Neural cell (in vitro differentiated cells): ENCODE results near the gene ASIC3. TPM values are rescaled to one million over a fixed set of nuclear protein-coding genes. Genes with fewer than 3 reads are reported as not detected.

Experiments used
- H2AFZ ChIP-seq: fragments of 200-600, 300-800 bp; sonication (generic), shearing (Covaris generic); 2 replicates; pipeline ENCODE4 v1.6.0; 2014; ENCODE audit warnings: low read depth, mild to moderate bottlenecking, antibody characterized with exemption, low read length, moderate library complexity
- H3F3A ChIP-seq: fragments of 200-600 bp; shearing (Covaris generic); 2 replicates; pipeline ENCODE4 v1.6.1; 2016; ENCODE audit warnings: mild to moderate bottlenecking, moderate library complexity, mixed read lengths, antibody characterized with exemption, low read length; ENCODE audit not compliant: insufficient read depth, poor library complexity, severe bottlenecking
- H3K27ac ChIP-seq: fragments of 200-600, 300-800 bp; sonication (generic), shearing (Covaris generic); 2 replicates; pipeline ENCODE4 v1.5.1; 2014; ENCODE audit warnings: mild to moderate bottlenecking, low read length, moderate library complexity
- H3K27me3 ChIP-seq: fragments of 300-800, 200-600 bp; sonication (generic), shearing (Covaris generic); 2 replicates; pipeline ENCODE4 v1.6.0; 2014; ENCODE audit warnings: mild to moderate bottlenecking, low read depth, low read length, moderate library complexity; ENCODE audit not compliant: insufficient read depth
- H3K36me3 ChIP-seq: fragments of 300-800, 200-600 bp; sonication (generic), shearing (Covaris generic); 2 replicates; pipeline ENCODE4 v1.5.1; 2014; ENCODE audit warnings: mild to moderate bottlenecking, antibody characterized with exemption, low read length, moderate library complexity; ENCODE audit not compliant: insufficient read depth
- H3K4me2 ChIP-seq: fragments of 300-800, 200-600 bp; sonication (generic), shearing (Covaris generic); 2 replicates; pipeline ENCODE4 v1.6.0; 2014; ENCODE audit warnings: mild to moderate bottlenecking, low read length
- H3K4me3 ChIP-seq: fragments of 300-800, 200-600 bp; sonication (generic), shearing (Covaris generic); 2 replicates; pipeline ENCODE4 v1.5.1; 2014; ENCODE audit warnings: mild to moderate bottlenecking, low read length, moderate library complexity
- H3K79me2 ChIP-seq: fragments of 200-600 bp; shearing (Covaris generic); replicated peaks from 2 replicates; pipeline ENCODE4 v1.6.0; 2014; ENCODE audit warnings: mild to moderate bottlenecking, low read length, moderate library complexity; ENCODE audit not compliant: insufficient read depth
- H3K9ac ChIP-seq: fragments of 300-800, 200-600 bp; sonication (generic), shearing (Covaris generic); 2 replicates; pipeline ENCODE4 v1.6.1; 2016; ENCODE audit warnings: mild to moderate bottlenecking, low read length, mixed read lengths
- H3K9me2 ChIP-seq: fragments of 200-600 bp; shearing (Covaris generic); 2 replicates; pipeline ENCODE4 v1.6.1; 2016; ENCODE audit warnings: mild to moderate bottlenecking, low read length, mixed read lengths; ENCODE audit not compliant: insufficient read depth
- H3K9me3 ChIP-seq: fragments of 200-600, 300-800 bp; sonication (generic), shearing (Covaris generic); 2 replicates; pipeline ENCODE4 v1.6.1; 2016; ENCODE audit warnings: mild to moderate bottlenecking, mixed run types, low read length, moderate library complexity, mixed read lengths
- H4K20me1 ChIP-seq: fragments of 200-600 bp; shearing (Covaris generic); 2 replicates; pipeline ENCODE4 v1.6.1; 2016; ENCODE audit warnings: mild to moderate bottlenecking, mixed run types; ENCODE audit not compliant: insufficient read depth
- EP300 ChIP-seq: fragments of 450-650 bp; conservative IDR thresholded peaks from 2 replicates; pipeline ENCODE4 v1.6.1; 2014; ENCODE audit warnings: antibody characterized with exemption, mild to moderate bottlenecking, moderate library complexity; ENCODE audit not compliant: poor library complexity, severe bottlenecking
- EZH2 ChIP-seq: fragments of 200-600, 300-800 bp; shearing (Covaris generic), sonication (generic); IDR thresholded peaks from 2 replicates; pipeline ENCODE4 v1.6.1; 2014; ENCODE audit warnings: antibody characterized with exemption, low read length, borderline replicate concordance, mild to moderate bottlenecking; ENCODE audit not compliant: insufficient read depth, poor library complexity, severe bottlenecking
- MXI1 ChIP-seq: fragments of 450-650 bp; conservative IDR thresholded peaks from 2 replicates; pipeline ENCODE4 v1.6.1; 2014; ENCODE audit warnings: antibody characterized with exemption, mild to moderate bottlenecking; ENCODE audit not compliant: poor library complexity, severe bottlenecking
- POLR2AphosphoS5 ChIP-seq: IDR thresholded peaks from 2 replicates; pipeline ENCODE4 v1.6.1; 2012
- RAD21 ChIP-seq: fragments of 450-650 bp; conservative IDR thresholded peaks from 2 replicates; pipeline ENCODE4 v1.6.1; 2014; ENCODE audit warnings: antibody characterized with exemption, mild to moderate bottlenecking, moderate library complexity
- SMC3 ChIP-seq: fragments of 450-650 bp; conservative IDR thresholded peaks from 2 replicates; pipeline ENCODE4 v1.6.1; 2014; ENCODE audit warnings: antibody characterized with exemption, mild to moderate bottlenecking, moderate library complexity; ENCODE audit not compliant: poor library complexity
- TAF1 ChIP-seq: IDR thresholded peaks from 2 replicates; pipeline ENCODE4 v1.6.1; 2012; ENCODE audit warnings: low read depth
- polyA plus RNA-seq: library from polyadenylated mRNA; depleted of rRNA; stranded (reverse); fragments of >200 nt; gene quantifications from 2 replicates; pipeline ENCODE4 v1.2.3, GENCODE V29; 2014
- TF ChIP-seq, protein P1 (sequence below): IDR thresholded peaks from 2 replicates; pipeline ENCODE4 v1.6.1; 2012; ENCODE audit warnings: borderline replicate concordance
- TF ChIP-seq, protein P2 (sequence below): fragments of 450-650 bp; IDR thresholded peaks from 2 replicates; pipeline ENCODE4 v1.5.1; 2014; ENCODE audit warnings: antibody characterized with exemption, mild to moderate bottlenecking, moderate library complexity; ENCODE audit not compliant: poor library complexity, severe bottlenecking

The ASIC3 gene
- polyA plus RNA-seq, 1 donor from 2014 or later = 3.3 TPM

DNA sequence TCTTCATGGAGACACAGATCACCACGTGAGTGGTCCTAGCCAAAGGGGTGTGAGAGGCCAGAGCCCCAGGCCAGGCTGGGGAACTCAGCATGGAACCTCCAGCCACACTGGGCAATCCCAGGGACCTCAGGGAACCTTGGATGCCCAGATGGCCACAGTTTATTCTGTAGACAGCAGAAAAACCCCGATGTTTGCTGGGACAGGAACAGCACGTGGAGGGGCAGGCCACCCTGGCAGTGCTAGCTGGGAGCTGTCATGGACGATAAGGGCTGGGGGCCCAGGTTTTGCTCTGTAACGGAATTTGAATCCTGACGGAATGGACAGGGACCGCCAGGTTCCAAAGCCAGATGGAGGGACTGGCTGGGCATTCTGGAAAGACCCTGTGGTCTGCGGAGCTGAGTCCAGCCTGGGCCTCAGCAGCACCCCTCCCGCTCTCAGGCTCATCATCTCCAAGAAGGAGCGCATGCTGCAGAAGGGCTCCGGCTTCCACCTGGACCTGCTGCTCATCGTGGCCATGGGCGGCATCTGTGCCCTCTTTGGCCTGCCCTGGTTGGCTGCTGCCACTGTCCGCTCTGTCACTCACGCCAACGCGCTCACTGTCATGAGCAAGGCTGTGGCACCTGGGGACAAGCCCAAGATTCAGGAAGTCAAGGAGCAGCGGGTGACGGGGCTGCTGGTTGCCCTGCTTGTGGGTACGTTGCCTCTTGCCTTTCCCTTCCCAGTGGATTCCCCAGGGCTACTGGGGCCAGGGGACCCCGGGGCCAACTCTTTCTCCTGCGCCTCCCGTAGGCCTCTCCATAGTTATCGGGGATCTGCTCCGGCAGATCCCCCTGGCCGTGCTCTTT lies 26.7 kb downstream of the ASIC3 start:
- H3K27ac ChIP-seq = no peak overlapping the region
- TF ChIP-seq POLR2AphosphoS5 (no peak), RAD21 (no peak), EP300 (no peak), EZH2 (no peak)
- TF ChIP-seq, protein P1, sequence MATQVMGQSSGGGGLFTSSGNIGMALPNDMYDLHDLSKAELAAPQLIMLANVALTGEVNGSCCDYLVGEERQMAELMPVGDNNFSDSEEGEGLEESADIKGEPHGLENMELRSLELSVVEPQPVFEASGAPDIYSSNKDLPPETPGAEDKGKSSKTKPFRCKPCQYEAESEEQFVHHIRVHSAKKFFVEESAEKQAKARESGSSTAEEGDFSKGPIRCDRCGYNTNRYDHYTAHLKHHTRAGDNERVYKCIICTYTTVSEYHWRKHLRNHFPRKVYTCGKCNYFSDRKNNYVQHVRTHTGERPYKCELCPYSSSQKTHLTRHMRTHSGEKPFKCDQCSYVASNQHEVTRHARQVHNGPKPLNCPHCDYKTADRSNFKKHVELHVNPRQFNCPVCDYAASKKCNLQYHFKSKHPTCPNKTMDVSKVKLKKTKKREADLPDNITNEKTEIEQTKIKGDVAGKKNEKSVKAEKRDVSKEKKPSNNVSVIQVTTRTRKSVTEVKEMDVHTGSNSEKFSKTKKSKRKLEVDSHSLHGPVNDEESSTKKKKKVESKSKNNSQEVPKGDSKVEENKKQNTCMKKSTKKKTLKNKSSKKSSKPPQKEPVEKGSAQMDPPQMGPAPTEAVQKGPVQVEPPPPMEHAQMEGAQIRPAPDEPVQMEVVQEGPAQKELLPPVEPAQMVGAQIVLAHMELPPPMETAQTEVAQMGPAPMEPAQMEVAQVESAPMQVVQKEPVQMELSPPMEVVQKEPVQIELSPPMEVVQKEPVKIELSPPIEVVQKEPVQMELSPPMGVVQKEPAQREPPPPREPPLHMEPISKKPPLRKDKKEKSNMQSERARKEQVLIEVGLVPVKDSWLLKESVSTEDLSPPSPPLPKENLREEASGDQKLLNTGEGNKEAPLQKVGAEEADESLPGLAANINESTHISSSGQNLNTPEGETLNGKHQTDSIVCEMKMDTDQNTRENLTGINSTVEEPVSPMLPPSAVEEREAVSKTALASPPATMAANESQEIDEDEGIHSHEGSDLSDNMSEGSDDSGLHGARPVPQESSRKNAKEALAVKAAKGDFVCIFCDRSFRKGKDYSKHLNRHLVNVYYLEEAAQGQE = no peak
- TF ChIP-seq, protein P2, sequence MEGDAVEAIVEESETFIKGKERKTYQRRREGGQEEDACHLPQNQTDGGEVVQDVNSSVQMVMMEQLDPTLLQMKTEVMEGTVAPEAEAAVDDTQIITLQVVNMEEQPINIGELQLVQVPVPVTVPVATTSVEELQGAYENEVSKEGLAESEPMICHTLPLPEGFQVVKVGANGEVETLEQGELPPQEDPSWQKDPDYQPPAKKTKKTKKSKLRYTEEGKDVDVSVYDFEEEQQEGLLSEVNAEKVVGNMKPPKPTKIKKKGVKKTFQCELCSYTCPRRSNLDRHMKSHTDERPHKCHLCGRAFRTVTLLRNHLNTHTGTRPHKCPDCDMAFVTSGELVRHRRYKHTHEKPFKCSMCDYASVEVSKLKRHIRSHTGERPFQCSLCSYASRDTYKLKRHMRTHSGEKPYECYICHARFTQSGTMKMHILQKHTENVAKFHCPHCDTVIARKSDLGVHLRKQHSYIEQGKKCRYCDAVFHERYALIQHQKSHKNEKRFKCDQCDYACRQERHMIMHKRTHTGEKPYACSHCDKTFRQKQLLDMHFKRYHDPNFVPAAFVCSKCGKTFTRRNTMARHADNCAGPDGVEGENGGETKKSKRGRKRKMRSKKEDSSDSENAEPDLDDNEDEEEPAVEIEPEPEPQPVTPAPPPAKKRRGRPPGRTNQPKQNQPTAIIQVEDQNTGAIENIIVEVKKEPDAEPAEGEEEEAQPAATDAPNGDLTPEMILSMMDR = no peak
- no peaks in the 10 kb centered on the region for H3K9me2 ChIP-seq
- no peaks in the 10 kb centered on the region for H3K27me3 ChIP-seq
- H3K4me3 ChIP-seq = no peak overlapping the region
- H3K9ac ChIP-seq = no peak overlapping the region
- no peak overlapping the region for H2AFZ ChIP-seq
- no peaks in the 10 kb centered on the region for H3K36me3 ChIP-seq
- no peak overlapping the region for H3K4me2 ChIP-seq
- no peaks in the 10 kb centered on the region for H4K20me1 ChIP-seq
- H3K79me2 ChIP-seq = peaks cover 10% of the 10 kb centered on the region
- no peaks in the 10 kb centered on the region for H3K9me3 ChIP-seq
- no peaks in the 10 kb centered on the region for H3F3A ChIP-seq

DNA sequence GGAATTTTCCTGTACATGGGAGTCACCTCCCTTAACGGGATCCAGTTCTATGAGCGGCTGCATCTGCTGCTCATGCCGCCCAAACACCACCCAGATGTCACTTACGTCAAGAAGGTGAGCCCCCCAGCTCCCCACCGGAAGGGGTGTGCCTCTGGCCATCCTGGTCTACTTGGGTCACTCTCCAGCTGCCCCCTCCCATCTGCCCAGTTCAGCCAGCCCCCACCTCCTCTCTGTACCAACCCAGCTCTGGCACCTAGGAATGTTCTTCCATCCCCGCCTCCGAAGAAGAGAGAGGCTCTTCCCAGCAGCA lies 27.3 kb downstream of the ASIC3 start:
- Histone ChIP-seq H3K9ac (no peak overlapping the region), H2AFZ (no peak overlapping the region), H3K36me3 (no peaks in the 10 kb centered on the region), H3K27me3 (no peaks in the 10 kb centered on the region), H3K9me2 (no peaks in the 10 kb centered on the region), H3K4me3 (no peak overlapping the region), H3K27ac (no peak overlapping the region), H3K4me2 (no peak overlapping the region), H3K9me3 (no peaks in the 10 kb centered on the region), H4K20me1 (no peaks in the 10 kb centered on the region), H3F3A (no peaks in the 10 kb centered on the region), H3K79me2 (peaks cover 13% of the 10 kb centered on the region)
- no peak for TF ChIP-seq EZH2
- TF ChIP-seq POLR2AphosphoS5 = no peak
- TF ChIP-seq, protein P2 = no peak
- TF ChIP-seq MXI1 = no peak
- TF ChIP-seq, protein P1 = no peak
- TF ChIP-seq EP300 = no peak
- no peak for TF ChIP-seq RAD21
- no peak for TF ChIP-seq TAF1
- no peak for TF ChIP-seq SMC3
